ENCODE data around the gene TSPAN11.

DNA sequence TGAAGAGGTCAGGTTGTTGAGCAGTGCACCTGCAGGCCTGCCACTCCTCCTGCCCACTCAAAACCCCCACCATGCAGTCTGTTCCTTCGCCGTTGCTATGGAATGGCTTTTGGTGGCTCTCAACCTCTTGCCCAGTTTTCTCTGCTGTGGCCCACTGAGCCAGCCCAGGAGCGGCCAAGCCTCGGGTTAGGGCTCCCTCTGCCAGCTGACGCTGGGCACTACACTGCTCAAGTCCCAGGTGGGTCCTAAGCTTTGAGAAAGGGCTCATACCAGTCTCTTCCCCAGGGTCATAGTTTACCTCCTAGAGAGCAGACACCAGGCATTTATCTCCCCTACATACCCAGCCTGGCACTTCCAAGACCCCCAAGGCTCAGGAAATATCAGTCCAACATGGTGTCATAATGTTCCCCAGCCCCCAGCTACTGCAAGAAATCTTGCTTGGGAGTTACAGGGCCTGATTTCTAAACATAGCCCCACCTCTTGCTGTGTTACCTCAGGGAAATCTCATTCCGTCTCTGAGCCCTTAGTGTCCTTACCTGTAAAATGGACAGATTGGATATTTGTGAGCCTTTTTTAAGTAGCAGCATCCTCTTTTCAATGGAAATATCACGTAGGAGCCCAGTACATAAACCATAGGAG lies 59.4 kb downstream of the TSPAN11 start:
- no peak for TF ChIP-seq POLR2A (IDR thresholded peaks at IDR 0.05)
- TF ChIP-seq, protein P1, sequence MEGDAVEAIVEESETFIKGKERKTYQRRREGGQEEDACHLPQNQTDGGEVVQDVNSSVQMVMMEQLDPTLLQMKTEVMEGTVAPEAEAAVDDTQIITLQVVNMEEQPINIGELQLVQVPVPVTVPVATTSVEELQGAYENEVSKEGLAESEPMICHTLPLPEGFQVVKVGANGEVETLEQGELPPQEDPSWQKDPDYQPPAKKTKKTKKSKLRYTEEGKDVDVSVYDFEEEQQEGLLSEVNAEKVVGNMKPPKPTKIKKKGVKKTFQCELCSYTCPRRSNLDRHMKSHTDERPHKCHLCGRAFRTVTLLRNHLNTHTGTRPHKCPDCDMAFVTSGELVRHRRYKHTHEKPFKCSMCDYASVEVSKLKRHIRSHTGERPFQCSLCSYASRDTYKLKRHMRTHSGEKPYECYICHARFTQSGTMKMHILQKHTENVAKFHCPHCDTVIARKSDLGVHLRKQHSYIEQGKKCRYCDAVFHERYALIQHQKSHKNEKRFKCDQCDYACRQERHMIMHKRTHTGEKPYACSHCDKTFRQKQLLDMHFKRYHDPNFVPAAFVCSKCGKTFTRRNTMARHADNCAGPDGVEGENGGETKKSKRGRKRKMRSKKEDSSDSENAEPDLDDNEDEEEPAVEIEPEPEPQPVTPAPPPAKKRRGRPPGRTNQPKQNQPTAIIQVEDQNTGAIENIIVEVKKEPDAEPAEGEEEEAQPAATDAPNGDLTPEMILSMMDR (IDR thresholded peaks at IDR 0.05) = peak; percentile 39 to 55 (median 48)
